Neural progenitor cell (in vitro differentiated cells): ENCODE results near the gene GUCA2B. TPM values are rescaled to one million over a fixed set of nuclear protein-coding genes. Genes with fewer than 3 reads are reported as not detected.

Experiments used
- DNase-seq: peaks from one replicate; pipeline ENCODE4 v3.0.0-alpha.2; 2016; ENCODE audit warnings: low spot score
- H2AFZ ChIP-seq: fragments of 200-600 bp; sonication (generic); replicated peaks from 2 replicates; pipeline ENCODE4 v1.6.1; 2016; ENCODE audit warnings: antibody characterized with exemption
- H3F3A ChIP-seq: fragments of 200-600 bp; sonication (generic); 2 replicates; pipeline ENCODE4 v1.6.1; 2016; ENCODE audit warnings: antibody characterized with exemption, low read depth
- H3K27ac ChIP-seq: fragments of 200-600 bp; sonication (generic); 2 replicates; pipeline ENCODE4 v1.5.1; 2016; ENCODE audit warnings: mild to moderate bottlenecking
- H3K27me3 ChIP-seq: fragments of 200-600 bp; sonication (generic); 2 replicates; pipeline ENCODE4 v1.6.1; 2016; ENCODE audit warnings: mild to moderate bottlenecking, moderate library complexity
- H3K36me3 ChIP-seq: fragments of 200-600 bp; sonication (generic); 2 replicates; pipeline ENCODE4 v1.5.1; 2016
- H3K4me1 ChIP-seq: fragments of 200-600 bp; sonication (generic); 2 replicates; pipeline ENCODE4 v1.6.1; 2016; ENCODE audit warnings: mixed run types
- H3K4me2 ChIP-seq: fragments of 200-600 bp; sonication (generic); 2 replicates; pipeline ENCODE4 v1.6.1; 2016
- H3K4me3 ChIP-seq: fragments of 200-600 bp; sonication (generic); 2 replicates; pipeline ENCODE4 v1.5.1; 2016
- H3K79me2 ChIP-seq: fragments of 200-600 bp; sonication (generic); 2 replicates; pipeline ENCODE4 v1.6.1; 2016; ENCODE audit warnings: low read depth
- H3K9ac ChIP-seq: fragments of 200-600 bp; sonication (generic); 2 replicates; pipeline ENCODE4 v1.6.1; 2016
- H3K9me3 ChIP-seq: fragments of 200-600 bp; sonication (generic); 2 replicates; pipeline ENCODE4 v1.5.1; 2016; ENCODE audit warnings: low read depth
- H4K20me1 ChIP-seq: fragments of 200-600 bp; sonication (generic); 2 replicates; pipeline ENCODE4 v1.6.1; 2016; ENCODE audit warnings: low read depth
- H3K27ac Mint-ChIP-seq: 3 replicates; pipeline ENCODE4 v1.8.0; 2021; ENCODE audit warnings: mixed read lengths
- H3K27me3 Mint-ChIP-seq: 2 replicates; pipeline ENCODE4 v1.8.0; 2022; ENCODE audit warnings: low read depth, mild to moderate bottlenecking, inconsistent platforms, moderate library complexity, mixed read lengths; ENCODE audit not compliant: insufficient read depth
- H3K36me3 Mint-ChIP-seq: 3 replicates; pipeline ENCODE4 v1.8.0; 2021; ENCODE audit warnings: mixed read lengths
- H3K4me1 Mint-ChIP-seq: 3 replicates; pipeline ENCODE4 v1.8.0; 2021; ENCODE audit warnings: mixed read lengths
- H3K4me3 Mint-ChIP-seq: 3 replicates; pipeline ENCODE4 v1.8.0; 2021; ENCODE audit warnings: mild to moderate bottlenecking, moderate library complexity, mixed read lengths
- H3K9me3 Mint-ChIP-seq: 3 replicates; pipeline ENCODE4 v1.8.0; 2020; ENCODE audit warnings: mixed read lengths
- CTCF ChIP-seq: fragments of 200-600 bp; sonication (generic); IDR thresholded peaks from 2 replicates; pipeline ENCODE4 v1.5.1; 2017; ENCODE audit warnings: antibody characterized with exemption, mild to moderate bottlenecking
- EZH2 ChIP-seq: fragments of 200-600 bp; sonication (generic); IDR thresholded peaks from 2 replicates; pipeline ENCODE4 v1.6.1; 2017; ENCODE audit warnings: antibody characterized with exemption, mild to moderate bottlenecking, moderate library complexity
- EZH2phosphoT487 ChIP-seq: fragments of 200-600 bp; sonication (generic); IDR thresholded peaks from 2 replicates; pipeline ENCODE4 v1.6.1; 2017; ENCODE audit warnings: antibody characterized with exemption
- total RNA-seq: library from RNA; depleted of rRNA; stranded (reverse); fragments of >200 nt; gene quantifications from 2 replicates; pipeline ENCODE4 v1.2.3, GENCODE V29; 2015; ENCODE audit warnings: low replicate concordance

Gene GUCA2B
- total RNA-seq, 1 donor from 2014 or later: not detected

DNA sequence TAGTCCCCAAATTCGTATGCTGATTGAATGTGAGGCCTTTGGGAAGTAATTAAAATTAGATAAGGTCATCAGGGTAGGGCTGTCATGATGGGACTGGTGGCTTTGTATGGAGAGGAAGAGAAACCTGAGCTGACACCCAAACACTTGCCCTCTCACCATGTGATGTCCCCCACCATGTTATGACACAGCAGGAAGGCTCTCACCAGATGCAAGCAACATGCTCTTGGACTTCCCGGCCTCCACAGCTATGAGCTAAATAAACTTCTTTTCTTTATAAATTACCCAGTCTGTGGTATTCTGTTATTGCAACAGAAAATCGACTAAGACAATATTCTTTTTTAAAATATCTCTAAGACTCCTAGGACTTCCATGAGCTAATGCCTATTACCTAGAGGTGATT, 43.6 kb upstream of the GUCA2B start:
- H3K27me3 Mint-ChIP-seq: peaks cover 1% of the 10 kb centered on the region
- H3F3A ChIP-seq: no peaks in the 10 kb centered on the region
- DNase-seq: no peak
- no peak overlapping the region for H3K4me3 ChIP-seq
- H3K27ac Mint-ChIP-seq: no peak overlapping the region
- H3K4me1 Mint-ChIP-seq: no peaks in the 10 kb centered on the region
- H3K9ac ChIP-seq: no peak overlapping the region
- H3K27me3 ChIP-seq: no peaks in the 10 kb centered on the region
- TF ChIP-seq EZH2phosphoT487 (no peak), CTCF (no peak), EZH2 (no peak)
- no peak overlapping the region for H3K4me3 Mint-ChIP-seq
- no peak overlapping the region for H3K27ac ChIP-seq
- no peaks in the 10 kb centered on the region for H3K9me3 ChIP-seq
- no peaks in the 10 kb centered on the region for H3K36me3 Mint-ChIP-seq
- H2AFZ ChIP-seq: no peak overlapping the region
- H3K9me3 Mint-ChIP-seq: no peaks in the 10 kb centered on the region
- no peaks in the 10 kb centered on the region for H3K79me2 ChIP-seq
- H3K4me1 ChIP-seq: no peaks in the 10 kb centered on the region
- H3K4me2 ChIP-seq: no peak overlapping the region
- no peaks in the 10 kb centered on the region for H4K20me1 ChIP-seq
- no peaks in the 10 kb centered on the region for H3K36me3 ChIP-seq

DNA sequence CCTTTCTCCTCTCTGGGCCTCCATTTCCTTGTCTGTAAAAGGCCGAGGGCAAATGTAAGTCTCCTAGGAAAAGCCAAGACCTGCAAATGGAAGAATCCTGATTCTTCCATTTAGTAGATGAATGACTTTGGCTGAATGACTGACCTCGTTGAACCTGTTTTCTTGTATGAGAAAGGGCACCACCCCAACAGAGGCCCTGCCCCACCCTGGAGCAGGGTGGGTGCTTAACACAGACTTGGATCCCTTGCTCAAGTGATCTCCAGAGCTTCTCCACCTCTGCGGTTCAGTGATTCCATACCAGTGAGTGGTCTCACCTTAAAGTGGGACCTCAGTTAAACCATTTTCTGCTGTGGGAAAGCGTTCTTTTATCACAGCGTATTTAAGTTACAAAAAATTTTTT, 39.0 kb upstream of the GUCA2B start:
- Histone ChIP-seq H4K20me1 (no peaks in the 10 kb centered on the region), H3K27me3 (no peaks in the 10 kb centered on the region), H2AFZ (no peak overlapping the region), H3K9ac (no peak overlapping the region), H3F3A (no peaks in the 10 kb centered on the region), H3K4me1 (no peaks in the 10 kb centered on the region), H3K79me2 (no peaks in the 10 kb centered on the region), H3K4me3 (no peak overlapping the region), H3K27ac (no peak overlapping the region), H3K4me2 (no peak overlapping the region), H3K9me3 (no peaks in the 10 kb centered on the region), H3K36me3 (no peaks in the 10 kb centered on the region)
- TF ChIP-seq EZH2 (no peak), EZH2phosphoT487 (no peak), CTCF (no peak)
- Mint-ChIP-seq H3K27ac (no peak overlapping the region), H3K4me3 (no peak overlapping the region), H3K36me3 (no peaks in the 10 kb centered on the region), H3K9me3 (no peaks in the 10 kb centered on the region), H3K4me1 (no peaks in the 10 kb centered on the region), H3K27me3 (no peaks in the 10 kb centered on the region)
- DNase-seq: no peak

DNA sequence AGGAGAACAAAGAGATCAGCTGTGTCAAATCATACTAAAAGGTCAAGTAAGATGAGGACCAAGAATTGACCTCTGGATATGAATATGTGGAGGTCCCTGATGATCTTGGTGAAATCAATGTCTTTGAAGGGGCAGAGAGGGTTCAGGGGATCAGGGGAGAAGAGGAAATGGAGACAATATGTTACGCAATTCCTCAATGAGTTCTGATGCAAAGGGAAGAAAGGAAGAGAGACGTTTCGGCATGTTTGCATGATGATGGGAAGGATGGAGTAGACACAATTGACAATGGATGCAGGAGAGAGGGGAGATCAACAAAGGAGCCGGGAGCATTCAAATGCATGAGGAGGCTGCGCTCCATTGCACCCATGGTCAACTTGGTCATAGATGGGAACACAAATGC, 36.0 kb upstream of the GUCA2B start:
- H3K27me3 Mint-ChIP-seq: no peaks in the 10 kb centered on the region
- no peaks in the 10 kb centered on the region for H3F3A ChIP-seq
- no peak overlapping the region for H3K4me2 ChIP-seq
- H3K4me1 Mint-ChIP-seq: no peaks in the 10 kb centered on the region
- no peak overlapping the region for H3K27ac Mint-ChIP-seq
- H3K9me3 ChIP-seq: no peaks in the 10 kb centered on the region
- no peak overlapping the region for H3K27ac ChIP-seq
- no peaks in the 10 kb centered on the region for H3K9me3 Mint-ChIP-seq
- H3K36me3 ChIP-seq: no peaks in the 10 kb centered on the region
- H4K20me1 ChIP-seq: no peaks in the 10 kb centered on the region
- no peak overlapping the region for H3K4me3 ChIP-seq
- H3K27me3 ChIP-seq: no peaks in the 10 kb centered on the region
- no peak overlapping the region for H3K9ac ChIP-seq
- H3K79me2 ChIP-seq: no peaks in the 10 kb centered on the region
- no peaks in the 10 kb centered on the region for H3K36me3 Mint-ChIP-seq
- no peaks in the 10 kb centered on the region for H3K4me1 ChIP-seq
- no peak for DNase-seq
- peak overlapping the region; percentile 17 for H2AFZ ChIP-seq
- no peak for TF ChIP-seq EZH2
- no peak for TF ChIP-seq CTCF
- no peak for TF ChIP-seq EZH2phosphoT487
- H3K4me3 Mint-ChIP-seq: no peak overlapping the region

DNA sequence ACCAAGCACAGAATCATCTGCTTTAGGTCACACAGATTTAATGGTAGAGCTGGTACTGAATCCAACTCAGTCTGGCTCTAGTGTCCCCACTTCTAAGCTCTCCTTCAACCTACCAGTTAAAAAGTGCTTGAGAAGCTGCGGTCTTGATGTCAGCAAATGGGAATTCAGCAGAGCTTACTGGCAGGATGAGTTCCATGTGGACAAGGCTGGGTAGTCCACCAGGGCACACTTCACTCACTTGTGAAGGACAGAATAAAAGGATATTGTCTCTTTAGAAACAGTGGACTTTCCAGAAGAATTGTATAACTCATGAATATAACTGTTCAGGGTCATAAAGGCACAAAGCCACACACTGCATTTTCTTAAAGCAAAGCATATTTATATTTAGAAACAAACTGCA, 35.1 kb upstream of the GUCA2B start:
- Histone ChIP-seq H3K4me3 (no peak overlapping the region), H3K9me3 (no peaks in the 10 kb centered on the region), H3K4me2 (no peak overlapping the region), H3F3A (no peaks in the 10 kb centered on the region), H4K20me1 (no peaks in the 10 kb centered on the region), H3K36me3 (no peaks in the 10 kb centered on the region), H3K4me1 (no peaks in the 10 kb centered on the region), H2AFZ (no peak overlapping the region), H3K27ac (no peak overlapping the region), H3K79me2 (no peaks in the 10 kb centered on the region), H3K9ac (no peak overlapping the region), H3K27me3 (no peaks in the 10 kb centered on the region)
- no peak overlapping the region for H3K27ac Mint-ChIP-seq
- H3K36me3 Mint-ChIP-seq: no peaks in the 10 kb centered on the region
- no peaks in the 10 kb centered on the region for H3K4me1 Mint-ChIP-seq
- H3K9me3 Mint-ChIP-seq: no peaks in the 10 kb centered on the region
- TF ChIP-seq EZH2: no peak
- no peak for TF ChIP-seq EZH2phosphoT487
- TF ChIP-seq CTCF: no peak
- no peaks in the 10 kb centered on the region for H3K27me3 Mint-ChIP-seq
- H3K4me3 Mint-ChIP-seq: no peak overlapping the region
- DNase-seq: no peak
